Mammary microvascular endothelial cell (primary cell): ENCODE data around the gene FAM210B. TPM values are rescaled to one million over a fixed set of nuclear protein-coding genes. Genes with fewer than 3 reads are reported as not detected.

Source experiments
- total RNA-seq: library from RNA; depleted of rRNA; stranded (reverse); fragments of >200 nt; gene quantifications from 2 replicates; pipeline ENCODE4 v1.2.3, GENCODE V29; 2015

FAM210B gene, protein sequence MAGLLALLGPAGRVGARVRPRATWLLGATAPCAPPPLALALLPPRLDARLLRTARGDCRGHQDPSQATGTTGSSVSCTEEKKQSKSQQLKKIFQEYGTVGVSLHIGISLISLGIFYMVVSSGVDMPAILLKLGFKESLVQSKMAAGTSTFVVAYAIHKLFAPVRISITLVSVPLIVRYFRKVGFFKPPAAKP
- 40.2 and 45.6 TPM in 2 replicates for total RNA-seq

DNA sequence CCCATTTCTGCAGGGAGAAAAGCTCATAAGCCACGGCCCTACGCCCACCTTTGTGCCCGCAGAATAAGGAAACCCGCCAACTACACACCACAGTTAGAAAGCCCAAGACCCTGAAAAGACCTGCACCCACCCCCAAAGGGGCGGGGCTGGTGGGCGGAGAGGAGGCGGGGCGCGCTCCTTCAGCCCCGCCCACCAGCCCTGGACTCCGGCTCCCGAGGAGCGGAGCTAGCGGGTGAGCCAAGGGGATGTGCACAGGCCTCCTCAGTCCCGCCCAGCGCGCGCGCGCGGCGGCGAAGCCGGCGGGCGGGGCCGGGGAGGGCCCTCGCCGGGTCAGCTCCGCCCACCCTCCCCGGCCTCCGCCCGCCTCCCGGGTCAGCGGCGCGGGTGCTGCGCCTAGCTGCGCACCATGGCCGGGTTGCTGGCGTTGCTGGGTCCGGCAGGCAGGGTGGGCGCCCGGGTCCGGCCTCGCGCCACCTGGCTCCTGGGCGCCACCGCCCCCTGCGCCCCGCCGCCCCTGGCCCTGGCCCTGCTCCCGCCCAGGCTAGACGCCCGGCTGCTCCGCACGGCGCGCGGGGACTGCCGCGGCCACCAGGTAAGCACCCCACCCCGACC, at the start of gene FAM210B:
Gene FAM210B, plus strand, starts transcription at position 375 of the 612 bp plus-strand sequence. Its CDS starts 32 bp downstream, at position 407.

GRCh38 chr20:56392132-56392880, 33.5 kb downstream of the FAM210B start, which contains the start of the genes AURKA and CSTF1:
Gene AURKA, minus strand, starts transcription at chr20:56392215. Its CDS starts 4,018 bp downstream, at chr20:56388197.
Gene CSTF1, plus strand, starts transcription at chr20:56392645. Its CDS starts 2,908 bp downstream, at chr20:56395553.

DNA sequence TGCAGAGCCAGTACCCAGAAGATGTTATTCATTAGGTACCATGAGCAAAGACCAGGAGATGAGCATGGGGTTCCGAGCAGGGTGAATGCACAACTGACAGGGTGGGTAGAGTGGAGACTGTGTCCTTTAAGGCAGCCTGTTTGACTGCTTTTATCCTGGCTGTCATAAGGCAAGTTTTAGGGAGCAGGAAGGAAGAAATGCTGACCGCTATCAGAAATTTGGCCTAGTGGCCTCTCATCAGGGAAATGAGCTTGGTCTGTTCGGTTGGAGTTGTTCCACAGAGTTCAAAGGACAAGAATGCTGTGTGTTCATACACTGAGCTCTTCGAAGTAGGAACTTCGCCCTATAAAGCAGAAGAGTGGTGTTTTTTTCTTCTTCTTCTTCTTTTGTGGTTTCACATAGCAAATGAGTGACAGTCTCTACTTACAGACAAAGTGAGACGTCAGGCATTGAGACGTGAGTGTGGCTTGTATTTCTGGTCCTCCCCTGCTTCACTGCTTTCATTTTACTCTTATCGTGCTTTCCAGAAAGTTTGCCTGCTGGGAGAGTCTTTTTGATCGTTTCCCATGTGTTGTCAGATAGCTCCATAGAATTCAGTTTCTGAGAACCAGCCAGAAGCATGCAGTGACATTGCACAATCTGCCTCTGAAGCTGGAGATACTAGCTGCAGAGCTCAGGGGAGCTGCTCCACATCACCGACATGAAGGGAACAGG, 53.1 kb downstream of the FAM210B start, which contains the start of gene CASS4:
Gene CASS4, plus strand, starts transcription at position 502 of the 714 bp plus-strand sequence. Its CDS starts 199 bp downstream, at position 701.

Other genes starting within 250 kb of the FAM210B start
- gene MC3R, start 110.2 kb upstream of the FAM210B start, total RNA-seq, result not detected in 2 replicates
- gene AURKA, start 33.2 kb downstream of the FAM210B start, total RNA-seq, result 47.2 and 57.6 TPM in 2 replicates
- gene CSTF1, start 33.7 kb downstream of the FAM210B start, total RNA-seq, result 28.2 and 29.4 TPM in 2 replicates
- not detected in 2 replicates for gene CASS4, start 53.3 kb downstream of the FAM210B start, total RNA-seq
- 64.8 and 65.6 TPM in 2 replicates for gene RTF2, start 109.7 kb downstream of the FAM210B start, total RNA-seq
- not detected in 2 replicates for gene FAM209A, start 165.8 kb downstream of the FAM210B start, total RNA-seq
- not detected in 2 replicates for gene FAM209B, start 174.3 kb downstream of the FAM210B start, total RNA-seq